ENCODE data around the gene RXRA. TPM values are rescaled to one million over a fixed set of nuclear protein-coding genes. Genes with fewer than 3 reads are reported as not detected.

RXRA gene
- total RNA-seq, 1 donor from 2014 or later = 33.4 TPM

DNA sequence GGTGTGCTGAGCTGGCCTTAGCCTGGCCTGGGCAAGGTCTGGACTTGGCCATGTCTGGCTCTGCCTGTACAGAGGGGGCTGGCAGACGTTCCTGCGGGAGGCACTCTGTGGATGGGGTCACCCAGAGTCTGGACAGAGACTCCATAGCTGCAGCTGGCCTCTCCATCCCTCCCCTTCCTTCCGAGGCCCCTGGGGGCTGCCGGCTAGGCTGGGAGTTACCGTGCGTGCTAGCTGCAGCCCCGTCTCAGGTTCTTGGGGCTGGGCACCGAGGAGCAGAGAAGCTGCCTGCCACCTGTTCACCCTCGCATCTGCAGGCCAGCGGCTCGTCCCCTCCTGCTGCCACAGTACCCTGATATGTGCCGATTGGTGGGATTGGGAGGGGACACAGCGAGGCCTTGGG, 63.4 kb downstream of the RXRA start:
- FAIRE-seq = no peak

DNA sequence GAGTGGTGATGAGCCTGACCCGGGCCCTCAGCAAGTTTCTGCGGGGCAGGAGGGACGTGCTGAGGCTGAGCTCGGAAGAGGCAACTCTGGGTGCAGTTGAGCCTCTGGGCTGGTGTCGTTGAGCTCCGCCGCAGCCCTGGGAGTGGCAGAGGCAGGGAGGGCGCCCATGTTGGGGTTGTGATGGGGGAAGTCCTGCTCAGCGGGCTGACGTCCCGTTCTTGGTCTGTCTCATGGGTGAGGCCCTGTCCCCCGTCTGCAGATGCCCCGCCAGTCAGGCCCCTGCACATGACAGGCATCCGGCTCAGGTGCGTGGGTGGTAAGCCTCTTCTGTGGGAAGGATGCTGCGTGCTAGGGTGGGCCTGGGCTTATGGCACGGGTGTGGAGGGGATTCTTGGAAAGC, 64.3 kb downstream of the RXRA start:
- Histone ChIP-seq H3K9ac (ENCODE audit: low read length) (no peak overlapping the region), H3K9me3 (ENCODE audit: insufficient read depth, low read depth, low read length) (no peaks in the 10 kb centered on the region), H3K27ac (ENCODE audit: low read depth, low read length) (no peak overlapping the region), H3K4me1 (ENCODE audit: insufficient read depth, low read length) (no peaks in the 10 kb centered on the region), H3K4me3 (ENCODE audit: insufficient read depth, low read depth, low read length) (no peak overlapping the region), H3K36me3 (ENCODE audit: insufficient read depth, low read length) (no peaks in the 10 kb centered on the region), H4K20me1 (ENCODE audit: insufficient read depth, low read length) (peaks cover 97% of the 10 kb centered on the region), H3K79me2 (ENCODE audit: insufficient read depth, low read length) (peaks cover 93% of the 10 kb centered on the region), H3K4me2 (ENCODE audit: low read length) (no peak overlapping the region), H3K27me3 (ENCODE audit: insufficient read depth, low read length) (no peaks in the 10 kb centered on the region), H2AFZ (ENCODE audit: low read depth, low read length) (no peak overlapping the region)
- Mint-ChIP-seq H3K4me3 (ENCODE audit: unreplicated experiment) (no peak overlapping the region), H3K36me3 (ENCODE audit: low read depth, unreplicated experiment) (peaks cover 1% of the 10 kb centered on the region), H3K27me3 (ENCODE audit: low read depth, unreplicated experiment) (no peaks in the 10 kb centered on the region), H3K4me1 (ENCODE audit: low read depth, unreplicated experiment) (peaks cover 3% of the 10 kb centered on the region), H3K9me3 (ENCODE audit: unreplicated experiment) (no peaks in the 10 kb centered on the region), H3K27ac (ENCODE audit: unreplicated experiment) (no peak overlapping the region)
- FAIRE-seq (no peak), DNase-seq (ENCODE audit: low read depth) (no peak)
- TF ChIP-seq CTCF (IDR thresholded peaks at IDR 0.05; ENCODE audit: insufficient read depth, low read depth, low read length) = no peak
- no peak for TF ChIP-seq EZH2 (IDR thresholded peaks at IDR 0.05; ENCODE audit: insufficient read depth, low read length)

More for the DNA sequence above, 63.4 kb downstream of the RXRA start:
- DNase-seq (ENCODE audit: low read depth) = no peak
- Histone ChIP-seq H3K4me1 (ENCODE audit: insufficient read depth, low read length) (no peaks in the 10 kb centered on the region), H3K79me2 (ENCODE audit: insufficient read depth, low read length) (peaks cover 92% of the 10 kb centered on the region), H4K20me1 (ENCODE audit: insufficient read depth, low read length) (peaks cover 97% of the 10 kb centered on the region), H2AFZ (ENCODE audit: low read depth, low read length) (no peak overlapping the region), H3K27me3 (ENCODE audit: insufficient read depth, low read length) (no peaks in the 10 kb centered on the region), H3K9ac (ENCODE audit: low read length) (no peak overlapping the region), H3K4me2 (ENCODE audit: low read length) (no peak overlapping the region), H3K4me3 (ENCODE audit: insufficient read depth, low read depth, low read length) (no peak overlapping the region), H3K27ac (ENCODE audit: low read depth, low read length) (no peak overlapping the region), H3K9me3 (ENCODE audit: insufficient read depth, low read depth, low read length) (no peaks in the 10 kb centered on the region), H3K36me3 (ENCODE audit: insufficient read depth, low read length) (no peaks in the 10 kb centered on the region)
- no peak for TF ChIP-seq CTCF (IDR thresholded peaks at IDR 0.05; ENCODE audit: insufficient read depth, low read depth, low read length)
- TF ChIP-seq EZH2 (IDR thresholded peaks at IDR 0.05; ENCODE audit: insufficient read depth, low read length) = no peak
- Mint-ChIP-seq H3K36me3 (ENCODE audit: low read depth, unreplicated experiment) (peaks cover 1% of the 10 kb centered on the region), H3K4me3 (ENCODE audit: unreplicated experiment) (no peak overlapping the region), H3K27ac (ENCODE audit: unreplicated experiment) (no peak overlapping the region), H3K9me3 (ENCODE audit: unreplicated experiment) (no peaks in the 10 kb centered on the region), H3K4me1 (ENCODE audit: low read depth, unreplicated experiment) (peaks cover 5% of the 10 kb centered on the region), H3K27me3 (ENCODE audit: low read depth, unreplicated experiment) (no peaks in the 10 kb centered on the region)

- Histone ChIP-seq H3K27me3 (ENCODE audit: insufficient read depth, low read length) (no peaks in the 10 kb centered on the region), H3K4me2 (ENCODE audit: low read length) (no peak overlapping the region), H3K9me3 (ENCODE audit: insufficient read depth, low read depth, low read length) (no peaks in the 10 kb centered on the region), H3K4me3 (ENCODE audit: insufficient read depth, low read depth, low read length) (no peak overlapping the region), H4K20me1 (ENCODE audit: insufficient read depth, low read length) (peaks cover 97% of the 10 kb centered on the region), H3K79me2 (ENCODE audit: insufficient read depth, low read length) (peaks cover 93% of the 10 kb centered on the region), H3K27ac (ENCODE audit: low read depth, low read length) (no peak overlapping the region), H3K4me1 (ENCODE audit: insufficient read depth, low read length) (peaks cover 3% of the 10 kb centered on the region), H3K36me3 (ENCODE audit: insufficient read depth, low read length) (no peaks in the 10 kb centered on the region), H3K9ac (ENCODE audit: low read length) (no peak overlapping the region), H2AFZ (ENCODE audit: low read depth, low read length) (no peak overlapping the region)
- TF ChIP-seq CTCF (IDR thresholded peaks at IDR 0.05; ENCODE audit: insufficient read depth, low read depth, low read length) (no peak), EZH2 (IDR thresholded peaks at IDR 0.05; ENCODE audit: insufficient read depth, low read length) (no peak)
- H3K4me1 Mint-ChIP-seq (ENCODE audit: low read depth, unreplicated experiment) = peaks cover 3% of the 10 kb centered on the region
- no peaks in the 10 kb centered on the region for H3K9me3 Mint-ChIP-seq (ENCODE audit: unreplicated experiment)
- no peak for DNase-seq (ENCODE audit: low read depth)
- H3K36me3 Mint-ChIP-seq (ENCODE audit: low read depth, unreplicated experiment) = peaks cover 1% of the 10 kb centered on the region
- no peaks in the 10 kb centered on the region for H3K27me3 Mint-ChIP-seq (ENCODE audit: low read depth, unreplicated experiment)
- no peak overlapping the region for H3K4me3 Mint-ChIP-seq (ENCODE audit: unreplicated experiment)
- no peak overlapping the region for H3K27ac Mint-ChIP-seq (ENCODE audit: unreplicated experiment)
- no peak for FAIRE-seq
Observed at GRCh38 chr9:134390947-134391318, 64.7 kb downstream of the RXRA start.

Data from astrocyte (in vitro differentiated cells and primary cell).